ENCODE measurements around the gene SFT2D2.
A peak's percentile ranks its signal among the peaks of the same experiment; 100 is the strongest.

SFT2D2 gene

DNA sequence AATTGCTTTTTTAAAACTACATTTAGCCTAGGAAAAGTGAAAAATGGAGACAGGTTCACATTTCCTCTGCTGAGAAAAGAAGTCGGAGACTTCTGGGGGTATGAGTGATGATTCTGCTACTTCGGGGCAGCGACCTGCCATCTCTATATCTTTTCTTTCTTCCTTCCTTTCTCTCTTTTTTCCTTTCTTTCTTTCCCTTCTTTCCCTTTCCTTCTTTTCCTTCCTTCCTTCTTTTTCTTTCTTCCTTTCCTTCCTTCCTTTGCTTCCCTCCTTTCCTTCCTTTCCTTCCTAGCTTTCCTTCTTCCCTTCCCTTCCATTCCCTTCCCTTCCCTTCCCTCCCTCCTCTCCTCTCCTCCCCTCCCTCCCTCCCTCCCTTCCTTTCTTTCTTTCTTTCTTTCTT lies 72.6 kb downstream of the SFT2D2 start:
- no peak overlapping the region for H3K4me3 ChIP-seq (ENCODE audit: severe bottlenecking)
- H3K27ac ChIP-seq (ENCODE audit: poor library complexity, severe bottlenecking) = no peak overlapping the region
- TF ChIP-seq, protein P1, sequence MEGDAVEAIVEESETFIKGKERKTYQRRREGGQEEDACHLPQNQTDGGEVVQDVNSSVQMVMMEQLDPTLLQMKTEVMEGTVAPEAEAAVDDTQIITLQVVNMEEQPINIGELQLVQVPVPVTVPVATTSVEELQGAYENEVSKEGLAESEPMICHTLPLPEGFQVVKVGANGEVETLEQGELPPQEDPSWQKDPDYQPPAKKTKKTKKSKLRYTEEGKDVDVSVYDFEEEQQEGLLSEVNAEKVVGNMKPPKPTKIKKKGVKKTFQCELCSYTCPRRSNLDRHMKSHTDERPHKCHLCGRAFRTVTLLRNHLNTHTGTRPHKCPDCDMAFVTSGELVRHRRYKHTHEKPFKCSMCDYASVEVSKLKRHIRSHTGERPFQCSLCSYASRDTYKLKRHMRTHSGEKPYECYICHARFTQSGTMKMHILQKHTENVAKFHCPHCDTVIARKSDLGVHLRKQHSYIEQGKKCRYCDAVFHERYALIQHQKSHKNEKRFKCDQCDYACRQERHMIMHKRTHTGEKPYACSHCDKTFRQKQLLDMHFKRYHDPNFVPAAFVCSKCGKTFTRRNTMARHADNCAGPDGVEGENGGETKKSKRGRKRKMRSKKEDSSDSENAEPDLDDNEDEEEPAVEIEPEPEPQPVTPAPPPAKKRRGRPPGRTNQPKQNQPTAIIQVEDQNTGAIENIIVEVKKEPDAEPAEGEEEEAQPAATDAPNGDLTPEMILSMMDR (IDR thresholded peaks at IDR 0.05; ENCODE audit: poor library complexity, severe bottlenecking) = no peak
- H3K9me3 ChIP-seq (ENCODE audit: severe bottlenecking) = no peaks in the 10 kb centered on the region
- no peaks in the 10 kb centered on the region for H3K36me3 ChIP-seq (ENCODE audit: low read depth)
- ATAC-seq (ENCODE audit: low read depth) (no peak), DNase-seq (ENCODE audit: low spot score) (no peak)
- H3K4me1 ChIP-seq (ENCODE audit: insufficient read depth, poor library complexity, severe bottlenecking) = peaks cover 28% of the 10 kb centered on the region
- no peaks in the 10 kb centered on the region for H3K27me3 ChIP-seq (ENCODE audit: insufficient read depth, poor library complexity, severe bottlenecking)

GRCh38 chr1:168300626-168301025 lies 74.8 kb downstream of the SFT2D2 start:
- Histone ChIP-seq H3K4me1 (ENCODE audit: insufficient read depth, poor library complexity, severe bottlenecking) (peaks cover 38% of the 10 kb centered on the region), H3K27me3 (ENCODE audit: insufficient read depth, poor library complexity, severe bottlenecking) (no peaks in the 10 kb centered on the region), H3K27ac (ENCODE audit: poor library complexity, severe bottlenecking) (peak overlapping the region; percentile 97), H3K9me3 (ENCODE audit: severe bottlenecking) (no peaks in the 10 kb centered on the region), H3K4me3 (ENCODE audit: severe bottlenecking) (no peak overlapping the region), H3K36me3 (ENCODE audit: low read depth) (no peaks in the 10 kb centered on the region)
- no peak for DNase-seq (ENCODE audit: low spot score)
- TF ChIP-seq, protein P1 (IDR thresholded peaks at IDR 0.05; ENCODE audit: poor library complexity, severe bottlenecking) = no peak
- no peak for ATAC-seq (ENCODE audit: low read depth)

DNA sequence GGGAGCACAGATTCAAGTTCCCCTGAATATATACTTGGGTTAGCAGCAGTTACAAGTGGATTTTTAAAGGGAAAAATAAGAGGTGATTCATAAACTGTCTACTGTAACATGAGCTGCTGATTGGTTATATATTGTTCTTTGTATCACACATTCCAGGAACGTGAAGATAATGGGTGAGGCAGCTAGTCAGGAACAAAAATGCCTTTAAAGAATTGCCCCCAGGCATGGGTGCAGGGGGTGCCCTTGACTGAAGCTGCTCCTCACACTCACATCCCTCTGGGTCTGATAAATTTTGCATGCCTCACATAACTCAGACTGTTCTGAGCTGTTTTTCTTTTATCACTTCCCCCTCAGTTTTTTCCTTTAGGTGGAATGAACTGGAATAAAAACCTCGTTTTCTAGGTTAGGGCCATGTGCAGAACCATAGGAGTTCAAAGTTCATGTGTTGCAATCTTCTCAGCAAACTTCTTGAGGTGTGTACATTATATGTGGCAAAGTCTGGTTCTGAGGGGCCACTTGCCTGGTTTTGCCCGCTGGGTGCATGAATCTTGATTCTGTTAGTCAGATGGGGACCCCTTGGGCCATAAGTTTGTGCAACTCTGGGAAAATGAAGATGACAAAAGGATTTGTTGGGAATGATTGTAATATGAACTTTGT lies 76.0 kb downstream of the SFT2D2 start:
- Histone ChIP-seq H3K9me3 (ENCODE audit: severe bottlenecking) (no peaks in the 10 kb centered on the region), H3K4me3 (ENCODE audit: severe bottlenecking) (no peak overlapping the region), H3K4me1 (ENCODE audit: insufficient read depth, poor library complexity, severe bottlenecking) (peaks cover 38% of the 10 kb centered on the region), H3K36me3 (ENCODE audit: low read depth) (no peaks in the 10 kb centered on the region), H3K27ac (ENCODE audit: poor library complexity, severe bottlenecking) (peak overlapping the region; percentile 97), H3K27me3 (ENCODE audit: insufficient read depth, poor library complexity, severe bottlenecking) (no peaks in the 10 kb centered on the region)
- DNase-seq (ENCODE audit: low spot score) (peak; percentile 90), ATAC-seq (ENCODE audit: low read depth) (peak; percentile 98)
- TF ChIP-seq, protein P1 (IDR thresholded peaks at IDR 0.05; ENCODE audit: poor library complexity, severe bottlenecking) = no peak
